ENCODE measurements around the gene HNRNPF.

Gene HNRNPF

GRCh38 chr10:43376046-43376635, 32.8 kb downstream of the HNRNPF start:
- no peak for DNase-seq (ENCODE audit: low read depth in 2 of 2)

GRCh38 chr10:43375401-43376020, 33.5 kb downstream of the HNRNPF start:
- DNase-seq (ENCODE audit: low read depth in 2 of 2): no peak

- DNase-seq (ENCODE audit: low read depth in 2 of 2): no peak
Measured at GRCh38 chr10:43374194-43374593, 34.8 kb downstream of the HNRNPF start.

- no peak for DNase-seq (ENCODE audit: low read depth in 2 of 2)
Measured at GRCh38 chr10:43373461-43373860, 35.5 kb downstream of the HNRNPF start.

- no peak for DNase-seq (ENCODE audit: low read depth in 2 of 2)
Measured at GRCh38 chr10:43372765-43373361, 36.1 kb downstream of the HNRNPF start.

GRCh38 chr10:43371418-43371817, 37.6 kb downstream of the HNRNPF start, which contains the start of gene FXYD4:
FXYD4 (plus strand) TSS chr10:43371636; CDS start chr10:43373747, 2,111 bp downstream.
- no peak for DNase-seq (ENCODE audit: low read depth in 2 of 2)

- DNase-seq (ENCODE audit: low read depth in 2 of 2): no peak
Measured at GRCh38 chr10:43370671-43371215, 38.2 kb downstream of the HNRNPF start.

- DNase-seq (ENCODE audit: low read depth in 2 of 2): no peak
Measured at GRCh38 chr10:43369921-43370320, 39.1 kb downstream of the HNRNPF start.

- DNase-seq (ENCODE audit: low read depth in 2 of 2): no peak
Measured at GRCh38 chr10:43365001-43365400, 44.0 kb downstream of the HNRNPF start.

GRCh38 chr10:43362191-43362839, 46.7 kb downstream of the HNRNPF start:
- peak; percentile 93 to 99 for DNase-seq (ENCODE audit: low read depth in 2 of 2)

GRCh38 chr10:43361547-43362190, 47.3 kb downstream of the HNRNPF start:
- DNase-seq (ENCODE audit: low read depth in 2 of 2): no peak

GRCh38 chr10:43360086-43360485, 48.9 kb downstream of the HNRNPF start:
- DNase-seq (ENCODE audit: low read depth in 2 of 2): no peak

- peak in 1 of 2 donors; percentile 19 for DNase-seq (ENCODE audit: low read depth in 2 of 2)
Measured at GRCh38 chr10:43355749-43356371, 53.1 kb downstream of the HNRNPF start.

- DNase-seq (ENCODE audit: low read depth in 2 of 2): no peak
Measured at GRCh38 chr10:43354879-43355380, 54.1 kb downstream of the HNRNPF start.

GRCh38 chr10:43354330-43354635, 54.7 kb downstream of the HNRNPF start:
- DNase-seq (ENCODE audit: low read depth in 2 of 2): no peak

GRCh38 chr10:43353495-43354329, 55.3 kb downstream of the HNRNPF start:
- no peak for DNase-seq (ENCODE audit: low read depth in 2 of 2)

GRCh38 chr10:43352951-43353350, 56.0 kb downstream of the HNRNPF start:
- no peak for DNase-seq (ENCODE audit: low read depth in 2 of 2)

- DNase-seq (ENCODE audit: low read depth in 2 of 2): no peak
Measured at GRCh38 chr10:43351301-43351700, 57.7 kb downstream of the HNRNPF start.

- no peak for DNase-seq (ENCODE audit: low read depth in 2 of 2)
Measured at GRCh38 chr10:43350686-43351085, 58.3 kb downstream of the HNRNPF start.

GRCh38 chr10:43350156-43350555, 58.8 kb downstream of the HNRNPF start:
- no peak for DNase-seq (ENCODE audit: low read depth in 2 of 2)

All from stimulated activated CD8-positive, alpha-beta memory T cell treated with anti-CD3 and anti-CD28 coated beads, Interleukin-15, amount 100 ng/mL, for 48 hours (primary cell).